Caki2 (cell line): ENCODE results near the gene DHRS12. TPM values are rescaled to one million over a fixed set of nuclear protein-coding genes. Genes with fewer than 3 reads are reported as not detected.

Experiments used
- DNase-seq: peaks from one replicate; pipeline ENCODE4 v3.0.0-alpha.2; 2015; ENCODE audit warnings: low read depth
- in situ Hi-C: cut with HindIII; loops from 2 replicates; pipeline ENCODE4 v1.10.0; 2016; ENCODE audit warnings: low sequenced_read_pairs, low pct_unique_long_range_greater_than_20kb, mixed read lengths
- total RNA-seq: library from RNA; depleted of rRNA; stranded (reverse); fragments of >200 nt; shearing (Covaris generic); gene quantifications from 2 replicates; pipeline ENCODE4 v1.2.3, GENCODE V29; 2014; ENCODE audit warnings: low replicate concordance; rRNA removed

DHRS12 gene
- total RNA-seq, 1 experiment from 2014 or later: 2.8 TPM

DNA sequence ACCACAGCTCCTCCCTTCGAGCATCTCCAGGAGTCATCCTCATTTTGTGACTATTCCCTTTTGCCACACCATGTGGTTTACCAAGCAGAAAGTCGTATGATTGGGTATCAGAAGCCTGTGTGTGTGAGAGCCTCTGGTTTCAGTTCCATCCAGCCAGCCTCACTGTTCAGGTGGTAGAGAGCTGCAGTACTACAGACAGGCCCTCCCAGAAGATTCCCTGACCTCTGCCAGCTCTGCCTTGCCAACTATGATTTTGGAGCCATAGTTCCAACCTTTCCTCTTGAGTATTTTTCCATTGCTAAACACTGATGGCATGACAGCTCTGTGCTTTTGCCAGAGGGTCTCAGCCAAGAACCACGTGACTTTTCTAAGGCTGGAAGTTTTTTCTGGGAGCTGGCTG, 82.5 kb downstream of the DHRS12 start:
- in situ Hi-C loops: no loop called here
- DNase-seq: no peak

DNA sequence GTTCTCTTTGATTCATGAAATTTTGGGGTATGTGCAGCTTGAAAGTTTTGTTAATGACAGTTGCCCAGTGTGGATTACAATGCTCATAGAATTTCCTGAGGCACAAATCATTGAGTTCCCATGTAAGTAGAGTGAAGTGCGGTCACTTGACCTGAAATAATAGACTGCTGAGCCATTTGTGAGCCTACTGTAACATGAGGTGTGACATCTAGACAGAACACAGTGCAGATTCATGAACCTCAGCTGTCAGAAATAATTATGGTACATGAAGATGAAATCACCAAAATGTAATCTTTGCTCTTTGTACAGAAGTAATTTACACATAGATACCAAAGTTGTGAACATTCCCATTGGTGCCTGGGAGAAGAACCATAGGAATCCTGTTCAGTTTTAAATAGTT, 84.6 kb downstream of the DHRS12 start:
- no peak for DNase-seq
- in situ Hi-C loops: no loop called here

Other genes with a start within 250 kb of the DHRS12 start
- 0.70 and 1.2 TPM in 2 replicates for gene WDFY2, start 219.7 kb downstream of the DHRS12 start, total RNA-seq
- gene TMEM272, start 41.0 kb upstream of the DHRS12 start, total RNA-seq: not detected in 2 replicates
- not detected in 2 replicates for gene CCDC70, start 57.8 kb upstream of the DHRS12 start, total RNA-seq
- gene ATP7B, start 207.3 kb upstream of the DHRS12 start, total RNA-seq: 4.6 and 5.0 TPM in 2 replicates
- gene ALG11, start 208.2 kb upstream of the DHRS12 start, total RNA-seq: 3.7 and 4.3 TPM in 2 replicates
- 4.1 and 9.5 TPM in 2 replicates for gene UTP14C, start 220.5 kb upstream of the DHRS12 start, total RNA-seq